K562 (cell line): ENCODE measurements around the gene LRRC59. TPM values are rescaled to one million over a fixed set of nuclear protein-coding genes. Genes with fewer than 3 reads are reported as not detected.

Source experiments
- ATAC-seq: fragments of 200-7000 bp; cut with Tn5 transposase; 3 replicates; pipeline ENCODE4 v1.9.1; 2020; ENCODE audit warnings: moderate library complexity
- BruUV-seq: library from RNA; stranded (reverse); fragments of 400-500 nt; replicated peaks from 2 replicates; lab custom pipeline; 2021; lab: Mats Ljungman, UMichigan
- CTCF ChIA-PET: fragments of 300-600 bp; formaldehyde crosslinking; extraction: SDS; loops from one replicate; lab custom pipeline; 2021; ENCODE audit warnings: low intra/inter-chr PET ratio; lab: Yijun Ruan, JAX
- POLR2A ChIA-PET: fragments of 300-600, 350-650 bp; sonication (Branson Sonifier 250); formaldehyde crosslinking; extraction: SDS; loops from one replicate; lab custom pipeline; 2021; ENCODE audit warnings: antibody characterized with exemption, inconsistent platforms; lab: Yijun Ruan, JAX
- DNase-seq, 4 experiments: peaks; one replicate each; pipeline versions ENCODE4 v3.0.0 to v3.0.0-alpha.2; 2011 to 2018; ENCODE audit warnings: low spot score in 3 of 4, mixed read lengths in 3 of 4; ENCODE audit errors: extremely low read depth in 1 of 4
- FAIRE-seq: peaks from 2 replicates; lab custom pipeline; 2011; peaks lifted over from hg19 to GRCh38; lab: Jason Lieb, UNC
- H2AFZ ChIP-seq: 2 replicates; pipeline ENCODE4 v1.6.0; 2011; ENCODE audit warnings: low read depth, low read length, control low read depth, inconsistent platforms
- H3K27ac ChIP-seq: fragments of 200-600 bp; 3 replicates; pipeline ENCODE4 v1.8.0; 2011; ENCODE audit warnings: low read depth, mild to moderate bottlenecking, control low read depth, inconsistent platforms, low read length, moderate library complexity, mixed read lengths; ENCODE audit errors: extremely low read depth
- H3K27me3 ChIP-seq, 2 experiments: fragments of 300-600 bp in 1 of 2; 2 replicates in 1 of 2; 3 replicates in 1 of 2; pipeline versions ENCODE4 v1.6.0 to v1.8.0; 2011; ENCODE audit warnings: inconsistent platforms in 2 of 2, low read length in 2 of 2, mild to moderate bottlenecking in 1 of 2, mixed read lengths in 1 of 2, moderate library complexity in 1 of 2; ENCODE audit not compliant: control insufficient read depth in 2 of 2, insufficient read depth in 2 of 2
- H3K36me3 ChIP-seq: fragments of 300-600 bp; 3 replicates; pipeline ENCODE4 v1.8.0; 2011; ENCODE audit warnings: mild to moderate bottlenecking, low read length, inconsistent platforms; ENCODE audit not compliant: control insufficient read depth, insufficient read depth
- H3K4me1 ChIP-seq, 2 experiments: fragments of 200-600 bp in 1 of 2; replicated peaks in 1 of 2; 2 replicates in 1 of 2; 3 replicates in 1 of 2; pipeline versions ENCODE4 v1.5.1 to v1.8.0; 2011; ENCODE audit warnings: inconsistent platforms in 2 of 2, low read length in 2 of 2, mild to moderate bottlenecking in 1 of 2, mixed read lengths in 1 of 2, moderate library complexity in 1 of 2; ENCODE audit not compliant: control insufficient read depth in 2 of 2, insufficient read depth in 2 of 2
- H3K4me2 ChIP-seq: 2 replicates; pipeline ENCODE4 v1.6.1; 2011; ENCODE audit warnings: low read length, control low read depth, inconsistent platforms, mixed read lengths; ENCODE audit not compliant: insufficient read depth
- H3K4me3 ChIP-seq: fragments of 200-600 bp; sonication (generic), shearing (Covaris generic); 2 replicates; pipeline ENCODE4 v1.5.1; 2016; ENCODE audit warnings: control low read depth, inconsistent platforms
- H3K79me2 ChIP-seq: fragments of 200-600 bp; 3 replicates; pipeline ENCODE4 v1.8.0; 2011; ENCODE audit warnings: low read length, inconsistent platforms; ENCODE audit not compliant: control insufficient read depth, insufficient read depth
- H3K9ac ChIP-seq, 2 experiments: 2 replicates each; pipeline versions ENCODE4 v1.6.0 to v1.6.1; 2011; ENCODE audit warnings: low read depth in 2 of 2, low read length in 2 of 2, control low read depth in 1 of 2, inconsistent platforms in 1 of 2, mild to moderate bottlenecking in 1 of 2, mixed read lengths in 1 of 2; ENCODE audit not compliant: insufficient read depth in 1 of 2
- H3K9me1 ChIP-seq: one replicate; pipeline ENCODE4 v1.6.0; 2011; ENCODE audit warnings: inconsistent platforms, mild to moderate bottlenecking, low read length, moderate library complexity; ENCODE audit not compliant: control insufficient read depth, insufficient read depth
- H3K9me3 ChIP-seq: replicated peaks from 2 replicates; pipeline ENCODE4 v1.5.1; 2011; ENCODE audit warnings: low read depth, low read length, inconsistent platforms; ENCODE audit not compliant: control insufficient read depth, insufficient read depth
- H4K20me1 ChIP-seq: replicated peaks from 2 replicates; pipeline ENCODE4 v1.6.1; 2011; ENCODE audit warnings: low read length, inconsistent platforms, mixed read lengths; ENCODE audit not compliant: control insufficient read depth, insufficient read depth
- ARID2 ChIP-seq: fragments of 450-650 bp; IDR thresholded peaks from 2 replicates; pipeline ENCODE4 v1.6.1; 2017; ENCODE audit warnings: antibody characterized with exemption, mild to moderate bottlenecking
- CBX3 ChIP-seq, 2 experiments: IDR thresholded peaks; 1 replicate in 1 of 2; 2 replicates in 1 of 2; pipeline ENCODE4 v1.6.1; 2012; ENCODE audit warnings: inconsistent platforms in 2 of 2, low read length in 2 of 2, borderline replicate concordance in 1 of 2, control low read depth in 1 of 2
- GATA2 ChIP-seq: sonication (generic); formaldehyde crosslinking; IDR thresholded peaks from 2 replicates; pipeline ENCODE4 v1.4.0; 2020; ENCODE audit warnings: mild to moderate bottlenecking, missing genetic modification reagents
- NFIC ChIP-seq: fragments of 450-650 bp; IDR thresholded peaks from 2 replicates; pipeline ENCODE4 v1.6.1; 2017; ENCODE audit warnings: mild to moderate bottlenecking, inconsistent platforms
- PHF8 ChIP-seq: fragments of 200-600 bp; sonication (generic); IDR thresholded peaks from 2 replicates; pipeline ENCODE4 v1.6.1; 2012; ENCODE audit warnings: mixed run types, mild to moderate bottlenecking, inconsistent platforms, low read length, moderate library complexity, borderline replicate concordance
- TEAD2 ChIP-seq: fragments of 450-650 bp; IDR thresholded peaks from 2 replicates; pipeline ENCODE4 v1.6.1; 2016; ENCODE audit warnings: missing genetic modification characterization, control low read depth, missing compliant biosample characterization
- ZNF12 ChIP-seq: sonication (generic); formaldehyde crosslinking; IDR thresholded peaks from 2 replicates; pipeline ENCODE4 v1.4.0; 2020; ENCODE audit warnings: mild to moderate bottlenecking, missing genetic modification reagents
- ZNF212 ChIP-seq: fragments of 450-650 bp; formaldehyde crosslinking; IDR thresholded peaks from 2 replicates; pipeline ENCODE4 v1.4.0; 2020; ENCODE audit warnings: mild to moderate bottlenecking
- ZNF232 ChIP-seq: sonication (generic); formaldehyde crosslinking; IDR thresholded peaks from 2 replicates; pipeline ENCODE4 v1.8.0; 2022; ENCODE audit warnings: mild to moderate bottlenecking, missing genetic modification reagents
- ZNF239 ChIP-seq: fragments of 250-450 bp; sonication (Bioruptor Pico); IDR thresholded peaks from 2 replicates; pipeline ENCODE4 v1.4.0; 2020; ENCODE audit warnings: mild to moderate bottlenecking
- ZNF639 ChIP-seq, 2 experiments: fragments of 200-800 bp in 1 of 2; sonication (Bioruptor generic) in 1 of 2; sonication (generic) in 1 of 2; formaldehyde crosslinking in 1 of 2; IDR thresholded peaks in 1 of 2; conservative IDR thresholded peaks in 1 of 2; 2 replicates each; pipeline versions ENCODE4 v1.5.0 to v1.6.1; 2016 to 2020; ENCODE audit warnings: missing compliant biosample characterization in 1 of 2, missing genetic modification characterization in 1 of 2, missing genetic modification reagents in 1 of 2
- WGBS: fragments of 100-300 bp; shearing (Covaris generic); methylation state at CpG from one replicate; pipeline ENCODE4 v1.1.6; 2016; ENCODE audit warnings: low coverage, mixed read lengths; ENCODE audit not compliant: insufficient coverage; ENCODE audit errors: missing lambda C conversion rate; 5-methylcytosine and 5-hydroxymethylcytosine counted together
- in situ Hi-C: fragments of 300-500 bp; cut with MboI; formaldehyde crosslinking; loops from 4 replicates; pipeline ENCODE4 v1.15.0; 2018; ENCODE audit warnings: inconsistent platforms, mixed read lengths
- intact Hi-C: fragments of 100-400 bp; cut with micrococcal nuclease; formaldehyde crosslinking; loops from 2 replicates; pipeline ENCODE4 v1.14.2; 2022
- polyA plus RNA-seq, 8 experiments: library from polyadenylated mRNA; depleted of rRNA in 4 of 8; stranded (reverse) in 5 of 8; unstranded in 3 of 8; fragments of >200 nt; fragmentation: Nextera tagmentation in 2 of 8; fragmentation: Illumina TruSeq in 1 of 8; extraction: Ambion mirVana in 2 of 8; extraction: Trizol in 1 of 8; gene quantifications; 2 replicates each; pipeline versions ENCODE4 v1.2.1 to v1.2.3, GENCODE V29; 2011 to 2014; ENCODE audit warnings: inconsistent platforms in 1 of 8, missing spikeins in 1 of 8
- total RNA-seq, 7 experiments: library from RNA; depleted of rRNA in 6 of 7; stranded (reverse); fragments of >200 nt in 6 of 7; fragmentation: Illumina TruSeq in 2 of 7; extraction: Trizol in 2 of 7; gene quantifications; 2 replicates each; pipeline versions ENCODE4 v1.2.1 to v1.2.3, GENCODE V29; 2011 to 2021; ENCODE audit warnings: low replicate concordance in 1 of 7
- TF ChIP-seq, protein P1 (sequence below): sonication (generic); formaldehyde crosslinking; IDR thresholded peaks from 2 replicates; pipeline ENCODE4 v1.9.0; 2022; ENCODE audit warnings: mild to moderate bottlenecking, missing genetic modification reagents

LRRC59 gene
- total and polyA plus RNA-seq, 9 of the 15 experiments (the other 6 are each of a cell fraction or from before 2014, with no cell fraction given) = 27.8 to 244 (median 154) TPM

- Histone ChIP-seq H3K27ac (peak overlapping the region; percentile 26; the same call in 2 of the 3 replicates), H3K79me2 (no peaks in the 10 kb centered on the region), H3K4me3 (peak overlapping the region; percentile 64), H3K9me1 (no peaks in the 10 kb centered on the region), H3K4me2 (peak overlapping the region; percentile 89), H2AFZ (peak overlapping the region; percentile 78), H3K4me1 (peaks cover 32 to 36% of the 10 kb centered on the region in 2 experiments), H3K9ac (peak overlapping the region; percentile 39 to 88; a peak in 3 of 4 replicates), H3K9me3 (no peaks in the 10 kb centered on the region), H4K20me1 (no peaks in the 10 kb centered on the region), H3K27me3 (no peaks in the 10 kb centered on the region), H3K36me3 (no peaks in the 10 kb centered on the region)
- CTCF ChIA-PET = no interaction called here
- intact Hi-C loops = loop anchor here (2.0 kb wide), 2 partner anchors 30 to 52 kb away; partner anchors contain the start of genes LRRC59 and RSAD1
- TF ChIP-seq ZNF212 (CRISPR knock-in tag) (no peak), CBX3 (IDR thresholded peaks at IDR 0.05; ENCODE audit: borderline replicate concordance in 1 of 2, low read length in 2 of 2) (0 out of 3 replicates have a peak, but pooled peaks of 1 of the 2 experiments have one; percentile 7)
- POLR2A ChIA-PET = interaction anchor here (0.7 to 0.8 kb wide), 2 partner anchors 30 to 36 kb away, joined by 3 read pairs; partner anchors contain the start of gene LRRC59
- FAIRE-seq (peak; percentile 42), ATAC-seq (no peak), DNase-seq (no peak)
- in situ Hi-C loops = no loop called here
- no TSS peak for BruUV-seq
- 13% methylated on average over 3 of the region's 7 CpGs for WGBS
Observed at GRCh38 chr17:50426472-50426782, 29.1 kb upstream of the LRRC59 start.

DNA sequence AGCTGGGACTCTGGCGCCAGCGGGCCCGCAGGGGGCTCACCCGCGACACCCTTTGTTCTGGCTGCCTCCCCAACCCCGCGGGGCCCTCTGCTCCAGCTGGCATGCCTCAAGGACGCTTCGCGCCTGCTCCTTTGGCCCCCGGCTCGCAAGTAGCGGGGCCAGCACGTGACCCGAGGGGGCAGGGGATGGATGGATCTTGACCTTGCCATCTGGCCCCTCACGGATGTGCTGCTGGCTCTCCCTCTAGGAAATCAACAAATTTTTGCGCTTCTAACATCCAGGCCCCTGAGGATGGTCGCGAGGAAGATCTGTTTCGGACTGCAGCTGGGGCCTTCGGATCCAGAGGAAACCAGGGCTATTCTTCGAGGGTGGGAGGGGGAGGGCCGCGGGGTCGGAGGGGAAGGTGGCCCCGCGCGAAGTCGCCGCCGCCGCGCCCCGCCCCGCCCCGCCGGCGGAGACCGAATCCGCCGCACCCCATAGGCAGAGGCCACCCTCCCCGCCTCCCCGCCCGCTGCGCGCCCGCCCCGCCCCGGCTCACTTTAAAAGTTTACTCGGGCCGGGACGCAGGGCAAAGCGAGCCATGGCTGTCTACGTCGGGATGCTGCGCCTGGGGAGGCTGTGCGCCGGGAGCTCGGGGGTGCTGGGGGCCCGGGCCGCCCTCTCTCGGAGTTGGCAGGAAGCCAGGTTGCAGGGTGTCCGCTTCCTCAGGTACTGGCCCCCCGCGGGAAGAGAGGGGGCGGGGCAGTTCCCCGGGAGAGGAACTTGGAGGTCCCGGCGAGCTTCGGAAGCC lies 28.6 kb upstream of the LRRC59 start, which contains the start of gene ACSF2:
Gene ACSF2, plus strand, starts transcription at position 537 of the 790 bp plus-strand sequence. Its CDS starts 44 bp downstream, at position 581.
- H3K36me3 ChIP-seq = no peaks in the 10 kb centered on the region
- H3K79me2 ChIP-seq = no peaks in the 10 kb centered on the region
- no peaks in the 10 kb centered on the region for H3K27me3 ChIP-seq
- H3K4me1 ChIP-seq = peaks cover 34 to 36% of the 10 kb centered on the region in 2 experiments
- no peaks in the 10 kb centered on the region for H3K9me1 ChIP-seq
- FAIRE-seq = no peak
- peak; percentile 90 for ATAC-seq
- POLR2A ChIA-PET = interaction anchor here (0.6 to 0.7 kb wide), 2 partner anchors 36 to 240 kb away, joined by 3 read pairs; no protein-coding TSS in a partner anchor
- H4K20me1 ChIP-seq = no peaks in the 10 kb centered on the region
- peak within 1 kb of the TSS; percentile 89 for H2AFZ ChIP-seq
- 26% methylated on average over 30 of the region's 70 CpGs for whole genome bisulfite sequencing
- peak within 1 kb of the TSS; percentile 39 to 88; a peak in 3 of 4 replicates for H3K9ac ChIP-seq
- H3K4me3 ChIP-seq = peak within 1 kb of the TSS; percentile 64
- peak; percentile 78 to 93 (median 90) for DNase-seq
- CTCF ChIA-PET = no interaction called here
- BruUV-seq = TSS peak; percentile 63
- in situ Hi-C loops (no loop called here), intact Hi-C loops (loop anchor here (2.0 kb wide), 2 partner anchors 29 to 53 kb away; partner anchors contain the start of genes LRRC59 and RSAD1)
- H3K27ac ChIP-seq = peak within 1 kb of the TSS; percentile 26; the same call in 2 of the 3 replicates
- H3K4me2 ChIP-seq = peak within 1 kb of the TSS; percentile 89
- no peaks in the 10 kb centered on the region for H3K9me3 ChIP-seq
- TF ChIP-seq ZNF639 (CRISPR knock-in tag; conservative IDR thresholded peaks at IDR 0.05 in 1 of 2, IDR thresholded peaks at IDR 0.05 in 1 of 2) (peak; percentile 62; a peak in 2 of 4 replicates), ZNF232 (CRISPR knock-in tag) (no peak), NFIC (peak; percentile 96), ARID2 (no peak), PHF8 (peak; percentile 60; the same call in 1 of the 2 replicates), TEAD2 (tag) (no peak), ZNF239 (CRISPR knock-in tag) (no peak), GATA2 (no peak), ZNF12 (CRISPR knock-in tag) (no peak)
- TF ChIP-seq, protein P1, sequence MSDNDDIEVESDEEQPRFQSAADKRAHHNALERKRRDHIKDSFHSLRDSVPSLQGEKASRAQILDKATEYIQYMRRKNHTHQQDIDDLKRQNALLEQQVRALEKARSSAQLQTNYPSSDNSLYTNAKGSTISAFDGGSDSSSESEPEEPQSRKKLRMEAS (CRISPR knock-in tag) = peak; percentile 50; the same call in 1 of the 2 replicates
